NCI-H82 treated with DMSO at 0.1 percent for 48 hours (cell line): ENCODE measurements around the gene MCTP1.
"Not testable (repeated sequence)": the region's sequence is repeated elsewhere in the genome, so short reads cannot be mapped to it uniquely, and the experiment has no call there.

Source experiments
- DNase-seq: peaks from one replicate; lab custom pipeline; 2025; ENCODE audit not compliant: unreplicated experiment; lab: John Stamatoyannopoulos, UW

Gene MCTP1

DNA sequence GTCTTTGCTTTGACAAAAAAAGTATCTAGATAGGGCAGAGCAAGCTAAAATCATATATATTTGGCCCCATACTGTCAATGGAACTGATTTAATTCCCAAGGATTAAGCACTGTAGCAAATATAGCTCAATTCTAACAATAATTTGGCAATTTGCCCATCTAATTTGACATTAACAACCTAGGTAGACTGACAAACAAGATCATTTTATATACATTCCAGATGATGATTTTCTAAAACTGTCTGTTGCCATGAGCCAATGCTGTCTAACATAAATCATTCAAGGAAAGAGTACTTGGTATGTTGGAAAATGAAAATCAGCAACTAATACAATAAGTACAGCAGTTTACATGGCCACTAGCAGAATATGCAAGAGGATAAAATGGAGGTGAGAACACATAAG is 32.1 kb downstream of the MCTP1 start:
- DNase-seq: no peak

DNA sequence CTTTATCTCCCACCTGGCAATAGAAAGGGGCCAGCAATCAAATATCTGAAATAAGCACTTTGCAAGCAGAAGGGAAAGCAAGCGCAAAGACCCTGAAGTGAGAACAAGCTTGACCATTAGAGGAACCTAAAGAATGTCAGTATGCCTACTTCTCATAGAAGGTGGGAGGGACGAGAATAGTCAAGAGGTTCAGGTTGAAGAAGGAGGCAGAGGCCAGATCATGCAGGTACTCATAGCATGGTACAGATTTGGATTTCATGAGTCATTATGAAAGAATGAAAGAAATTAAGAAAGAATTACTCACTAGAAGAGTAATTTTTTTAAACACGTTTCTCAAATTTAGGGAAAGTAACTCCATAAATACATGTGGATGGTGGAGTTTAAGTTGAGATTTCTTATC is 33.7 kb downstream of the MCTP1 start:
- DNase-seq: no peak

DNA sequence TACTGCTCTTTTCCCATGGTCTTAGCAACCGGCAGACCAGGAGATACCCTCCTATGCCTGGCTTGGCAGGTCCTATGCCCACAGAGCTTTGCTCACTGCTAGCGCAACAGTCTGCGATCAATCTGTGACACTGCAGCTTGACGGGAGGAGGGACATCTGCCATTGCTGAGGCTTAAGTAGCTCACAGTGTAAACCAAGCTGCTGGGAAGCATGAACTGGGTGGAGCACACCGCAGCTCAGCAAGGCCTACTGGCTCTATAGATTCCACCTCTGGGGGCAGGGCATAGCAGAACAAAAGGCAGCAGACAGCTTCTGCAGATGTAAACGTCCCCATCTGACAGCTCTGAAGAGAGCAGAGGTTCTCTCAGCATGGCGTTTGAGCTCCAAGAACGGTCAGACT is 40.4 kb downstream of the MCTP1 start:
- peak; percentile 18 for DNase-seq

DNA sequence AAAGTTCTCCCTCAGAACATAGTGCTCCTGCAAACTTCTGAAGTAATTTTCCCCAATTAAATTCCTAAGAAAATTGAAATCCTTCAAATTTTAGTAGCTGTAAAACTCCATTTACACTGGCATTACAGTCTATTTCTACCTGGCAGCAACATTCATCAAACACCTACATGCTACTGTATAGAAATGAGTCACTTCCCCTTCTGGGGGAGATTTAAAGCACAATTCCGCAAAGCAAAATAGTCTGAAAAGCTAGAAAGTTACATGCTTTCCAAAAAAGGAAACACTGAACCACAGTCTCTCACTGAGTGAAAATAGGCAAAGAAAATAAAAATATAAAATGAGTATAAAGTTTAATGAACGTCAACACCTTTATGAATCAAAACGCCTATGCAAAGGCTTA is 43.3 kb downstream of the MCTP1 start:
- no peak for DNase-seq

DNA sequence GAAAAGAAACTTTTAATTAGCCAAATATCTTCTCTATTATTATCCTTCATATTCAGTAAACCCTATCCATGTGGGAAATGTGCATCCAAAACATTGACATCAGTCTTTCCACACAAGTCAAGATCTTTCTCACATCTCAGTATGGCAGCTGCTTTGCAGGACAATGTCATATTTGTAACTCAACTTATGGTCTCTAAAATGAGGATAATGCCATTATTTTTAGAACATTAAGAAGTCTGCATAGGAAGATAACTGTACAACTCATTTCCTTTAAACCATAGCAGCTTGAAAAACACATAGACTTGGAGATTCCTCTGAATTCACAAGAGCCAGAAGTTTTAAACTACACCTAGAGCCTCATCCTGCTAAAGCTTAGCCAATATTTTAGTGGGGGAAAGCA is 43.7 kb downstream of the MCTP1 start:
- no peak for DNase-seq

DNA sequence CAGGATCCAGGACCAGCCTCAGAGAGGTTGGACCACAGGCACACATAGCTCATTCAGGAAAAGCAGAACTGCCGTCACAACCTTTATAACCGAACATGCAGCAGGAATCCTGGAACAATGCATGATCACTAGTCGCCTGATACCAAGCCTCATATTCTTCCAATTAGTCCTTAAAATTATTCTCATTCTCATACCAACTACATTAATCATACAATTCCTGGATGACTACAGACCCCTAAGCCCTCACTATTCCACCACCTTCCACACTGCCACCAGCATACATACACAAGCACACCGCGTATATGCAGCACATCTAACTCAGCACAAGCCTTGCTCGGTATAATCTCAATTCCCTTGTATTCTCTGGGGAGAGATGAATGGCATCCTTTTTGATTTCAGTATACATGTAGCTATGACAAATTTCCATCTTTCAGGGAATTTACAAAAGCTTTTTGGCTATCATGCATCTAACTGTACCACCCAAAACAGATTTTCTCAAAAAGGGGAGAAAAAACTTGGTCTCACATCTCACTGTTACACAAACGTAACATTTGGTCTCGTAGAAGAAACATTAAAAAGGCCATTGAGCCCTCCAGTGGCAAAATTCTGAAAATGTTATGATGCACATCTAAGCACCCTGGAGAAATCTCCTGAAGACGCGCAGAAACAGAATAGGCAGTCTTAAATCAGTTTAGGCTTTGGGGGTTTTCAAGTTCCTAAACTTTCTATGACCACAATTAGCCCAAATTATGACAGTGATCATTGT is 46.2 kb downstream of the MCTP1 start:
- DNase-seq: no peak

DNA sequence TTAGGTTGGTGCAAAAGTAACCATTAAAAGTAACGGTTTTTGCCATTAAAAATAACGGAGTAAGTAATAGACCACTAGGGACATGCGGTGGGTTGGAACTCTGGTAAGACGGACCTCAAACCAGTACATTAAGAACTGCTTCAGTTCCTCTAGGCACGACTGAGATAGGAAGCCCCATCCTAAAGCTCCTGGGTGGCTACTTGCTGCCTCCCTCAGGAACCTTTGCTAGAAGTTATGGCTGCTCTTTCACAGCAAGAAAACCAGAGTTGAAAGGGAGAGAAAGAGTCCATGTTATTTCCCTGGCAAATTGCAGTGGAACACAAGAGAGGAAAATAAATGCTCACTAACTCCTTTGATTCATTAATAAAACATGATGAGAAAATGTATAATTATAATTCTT is 47.6 kb downstream of the MCTP1 start:
- DNase-seq: no peak

DNA sequence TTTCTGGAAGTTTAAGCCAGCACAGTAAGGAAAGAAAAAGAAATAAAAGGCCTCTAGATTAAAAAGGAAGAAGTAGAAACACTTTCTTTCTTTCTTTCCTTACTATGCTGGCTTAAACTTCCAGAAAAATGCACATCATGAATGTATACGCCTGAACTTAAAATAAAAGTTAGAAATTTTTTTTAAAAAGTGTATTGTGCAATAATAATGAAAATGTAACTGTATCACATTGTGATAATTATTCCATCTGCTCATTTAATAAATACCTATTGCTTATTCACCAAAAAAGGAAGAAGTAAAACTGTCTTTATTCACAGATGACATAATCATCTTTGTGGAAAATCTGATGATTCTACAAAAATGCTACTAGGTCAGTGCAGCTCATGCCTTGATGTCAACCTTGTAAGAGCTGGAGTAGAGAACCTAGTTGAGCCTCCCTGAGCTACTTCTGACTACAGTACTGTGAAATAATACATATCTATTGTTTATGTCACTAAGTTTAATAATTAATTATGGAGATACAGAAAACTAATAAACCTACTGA is 49.4 kb downstream of the MCTP1 start:
- DNase-seq: no peak

DNA sequence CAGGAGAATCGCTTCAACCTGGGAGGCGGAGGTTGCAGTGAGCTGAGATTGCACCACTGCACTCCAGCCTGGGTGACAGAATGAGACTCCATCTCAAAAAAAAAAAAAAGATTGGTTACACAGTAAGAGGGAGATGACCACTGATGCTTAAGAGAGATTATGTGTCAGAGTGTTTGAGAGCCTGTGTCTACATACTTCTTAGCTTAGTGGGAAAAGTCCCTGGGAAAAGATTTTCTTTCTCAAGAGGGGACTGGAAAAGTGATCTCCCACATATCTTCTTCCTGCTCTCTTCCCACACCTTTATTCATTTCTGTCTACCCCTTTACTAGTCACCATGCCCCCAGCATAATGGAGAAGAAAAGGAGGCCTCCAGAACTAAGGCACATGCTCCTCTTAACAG is 55.2 kb downstream of the MCTP1 start:
- no peak for DNase-seq

DNA sequence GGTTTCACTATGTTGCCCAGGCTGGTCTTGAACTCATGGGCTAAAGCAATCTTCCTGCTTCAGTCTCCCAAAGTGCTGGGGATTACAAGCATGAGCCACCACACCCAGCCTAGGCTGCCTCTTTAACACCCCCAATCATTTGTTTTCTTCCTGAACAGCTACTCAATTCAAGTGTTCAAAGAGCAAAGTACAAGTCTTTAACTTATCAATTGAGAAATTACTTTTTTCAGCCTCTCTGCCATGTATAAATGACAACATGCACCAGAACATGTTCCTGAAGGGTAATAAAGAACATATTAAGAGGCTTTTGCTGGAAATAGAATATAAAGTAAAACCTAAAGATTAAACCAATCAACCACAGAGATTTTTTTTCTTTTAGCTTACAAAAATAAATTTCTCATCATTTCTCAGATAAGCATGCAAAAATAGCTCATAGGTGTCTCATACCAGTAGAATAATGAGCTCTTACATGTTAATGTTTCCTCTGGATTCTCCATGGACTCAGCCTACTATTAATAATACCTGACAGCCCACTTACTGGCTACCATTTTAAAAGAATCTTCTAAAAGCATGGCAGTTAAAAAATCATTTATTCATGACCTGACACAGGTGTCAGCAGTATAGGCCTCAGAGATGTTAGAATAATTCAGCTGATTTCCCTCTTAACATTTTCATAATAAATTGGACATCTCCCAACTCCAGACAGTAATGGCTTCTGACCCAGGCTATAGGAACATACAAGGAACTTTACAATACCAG is 60.0 kb downstream of the MCTP1 start:
- no peak for DNase-seq

DNA sequence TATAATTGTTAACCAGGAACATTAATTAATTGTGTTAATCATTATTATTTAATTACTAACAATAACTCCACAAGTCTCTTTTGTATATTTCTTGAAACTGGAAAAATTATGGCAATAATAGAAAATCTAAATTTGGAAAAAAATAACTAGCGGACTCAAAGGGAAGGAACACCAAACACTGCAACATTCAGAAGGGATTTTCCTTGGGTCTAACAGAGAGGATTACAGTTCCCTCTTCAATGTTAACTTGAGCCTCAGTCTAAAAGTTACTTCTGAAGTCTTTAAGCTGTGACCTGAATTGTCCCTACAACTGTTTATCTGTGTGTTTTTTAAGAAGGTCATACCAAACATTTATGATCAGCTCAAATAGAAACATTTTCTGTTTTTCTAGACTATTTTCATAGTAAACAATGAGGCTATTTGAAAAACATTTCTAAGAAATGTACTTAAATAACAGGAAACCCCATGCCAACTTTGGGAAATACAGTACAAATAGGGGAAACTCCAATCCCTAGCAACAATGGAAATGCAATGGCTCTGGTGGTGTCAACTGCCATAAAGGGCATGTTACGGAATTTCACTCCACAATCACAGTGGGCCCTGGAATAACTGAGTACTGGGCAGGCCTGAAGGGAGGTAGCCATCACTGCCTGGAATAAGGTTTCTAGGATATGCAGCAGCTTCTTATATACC is 61.2 kb downstream of the MCTP1 start:
- DNase-seq: no peak

DNA sequence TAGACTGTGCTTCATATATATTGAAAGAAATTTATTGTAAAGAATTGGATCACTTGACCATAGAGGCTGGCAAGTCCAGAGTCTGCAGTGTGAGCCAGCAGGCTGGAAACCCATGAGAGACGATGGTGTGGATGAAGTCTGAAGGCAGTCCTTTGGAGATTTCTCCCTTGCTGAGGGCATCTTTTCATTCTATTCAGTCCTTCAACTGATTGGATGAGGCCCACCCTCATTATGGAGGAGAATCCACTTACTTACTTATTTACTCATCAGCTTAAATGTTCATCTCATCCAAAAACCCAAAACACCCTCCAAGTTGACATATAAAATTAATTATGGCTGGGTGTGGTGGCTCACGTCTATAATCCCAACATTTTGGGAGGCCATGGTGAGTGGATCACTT is 62.1 kb downstream of the MCTP1 start:
- no peak for DNase-seq

DNA sequence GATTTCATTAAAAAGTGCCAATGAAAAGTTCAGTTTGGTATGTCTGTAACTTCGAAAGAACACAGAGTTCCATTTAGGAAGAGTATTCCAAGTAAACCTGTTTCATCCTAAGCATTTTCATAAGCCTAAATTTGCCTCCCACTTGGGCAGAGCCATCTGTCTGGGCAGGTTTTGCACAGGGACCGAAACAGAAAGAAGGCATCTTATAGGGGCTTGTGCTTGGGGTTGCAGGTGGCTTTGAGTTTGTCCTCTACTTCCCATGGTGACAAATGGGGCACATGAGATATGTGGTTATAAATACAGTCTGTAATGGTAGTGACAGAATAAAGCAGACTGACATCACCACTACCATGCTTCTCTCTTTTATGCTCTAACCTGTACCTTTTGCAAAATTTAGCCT is 63.7 kb downstream of the MCTP1 start:
- no peak for DNase-seq

DNA sequence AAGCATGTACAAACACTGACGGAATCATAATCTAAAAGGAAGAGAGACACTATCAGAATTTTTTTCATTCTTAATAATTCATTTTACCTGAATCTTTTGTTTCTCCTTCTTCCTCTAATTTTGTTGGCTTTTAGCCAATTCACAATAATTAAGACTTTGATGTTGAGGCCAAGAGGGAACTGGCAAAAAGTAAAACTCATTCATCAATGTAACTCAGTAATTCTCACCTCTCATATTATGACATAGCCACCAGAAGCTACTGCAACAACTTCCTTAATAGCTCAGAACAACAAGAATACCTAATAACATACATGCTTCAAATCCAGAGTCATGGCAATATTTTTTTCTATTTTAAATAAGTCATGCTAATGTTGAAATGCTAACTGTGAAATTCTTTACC is 64.5 kb downstream of the MCTP1 start:
- no peak for DNase-seq

DNA sequence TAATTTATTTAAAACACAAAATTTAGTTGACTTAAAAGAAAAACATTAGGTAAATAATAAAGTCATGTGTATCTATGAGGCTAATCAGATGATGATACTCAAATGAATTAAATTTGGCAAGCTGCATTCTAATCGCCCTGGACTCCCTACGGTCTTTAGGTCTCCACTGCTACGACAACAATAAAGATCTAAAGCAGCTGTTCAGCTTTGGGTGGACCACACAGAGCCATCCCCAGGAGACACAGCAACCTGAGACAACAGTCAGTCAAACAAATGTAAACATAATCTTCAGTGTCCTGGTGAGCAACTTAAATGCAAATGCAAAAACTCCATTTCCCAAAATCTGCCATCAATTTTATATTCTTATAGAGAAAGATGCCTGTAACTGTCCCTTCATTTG is 65.5 kb downstream of the MCTP1 start:
- no peak for DNase-seq

DNA sequence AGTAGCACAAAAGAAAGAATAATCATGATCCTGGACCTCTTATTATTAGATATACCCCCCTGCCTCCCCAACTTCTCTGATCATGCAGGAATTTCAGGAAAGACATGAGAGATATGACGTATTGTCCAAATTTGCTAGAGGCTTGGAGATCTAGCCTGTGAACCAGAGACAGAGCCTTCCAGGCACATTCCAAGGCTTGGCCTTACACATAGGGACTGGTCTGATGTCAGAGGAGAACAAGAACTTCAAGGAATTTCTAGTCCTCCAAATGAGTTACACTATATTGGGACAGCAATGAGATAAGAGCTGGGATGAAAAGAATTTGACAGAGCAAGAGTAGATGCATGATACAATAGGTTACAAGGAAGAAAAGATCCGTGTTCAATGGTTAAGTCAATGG is 67.0 kb downstream of the MCTP1 start:
- no peak for DNase-seq

DNA sequence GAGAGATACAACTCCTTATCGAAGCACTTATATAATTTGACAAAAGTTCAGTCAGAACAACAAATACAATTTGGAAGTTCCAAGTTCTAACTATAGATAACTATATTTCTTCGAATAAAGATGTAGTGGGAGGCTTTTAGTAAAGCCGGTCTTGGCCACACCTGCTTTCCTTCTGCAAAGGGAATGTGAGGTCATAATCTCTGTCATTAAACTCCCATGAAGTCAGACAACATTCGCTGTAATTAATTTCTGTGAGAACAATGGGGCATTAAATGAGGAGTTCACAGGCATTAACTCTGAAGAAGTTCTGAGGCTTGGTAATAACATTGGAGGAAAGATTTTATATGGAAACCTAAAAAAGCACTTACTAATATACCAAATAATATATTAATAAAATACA is 67.5 kb downstream of the MCTP1 start:
- DNase-seq: no peak

DNA sequence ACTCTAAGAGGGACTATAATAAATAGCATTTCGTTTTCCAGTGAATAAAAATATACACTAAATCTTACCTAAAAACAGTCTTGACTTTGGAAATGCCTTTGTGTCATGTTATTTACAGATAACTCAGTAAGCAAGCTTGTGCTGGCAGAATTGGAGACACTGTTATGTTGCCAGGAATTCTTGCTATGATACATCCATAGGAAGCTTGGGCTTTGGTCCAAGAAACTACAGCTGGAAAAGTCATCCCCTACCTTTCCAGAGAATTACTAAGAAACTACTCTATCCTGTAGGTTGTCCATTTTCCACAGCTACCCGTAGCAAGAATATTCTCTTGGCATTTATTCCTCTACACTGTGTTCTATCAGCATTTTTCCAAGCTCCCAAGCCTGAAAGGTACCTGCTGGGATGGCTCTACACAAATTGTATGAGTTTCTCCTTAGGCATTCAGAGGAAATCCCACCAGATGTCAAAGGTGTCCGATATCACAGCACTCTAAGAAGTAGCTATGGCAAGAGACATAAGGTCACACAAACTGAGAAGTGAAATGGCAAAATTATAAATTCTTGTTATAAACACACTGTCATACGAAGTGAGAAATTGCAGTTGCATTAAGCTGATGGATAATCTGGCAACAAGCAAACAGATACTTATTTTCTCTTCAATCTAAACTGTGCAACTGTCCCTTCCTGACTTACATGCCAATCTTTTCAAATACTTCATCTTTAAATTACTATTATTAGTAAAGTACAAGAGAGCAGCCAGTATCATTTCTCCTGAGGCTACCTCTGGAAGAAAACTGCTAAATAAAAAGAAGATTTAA is 68.5 kb downstream of the MCTP1 start:
- DNase-seq: no peak

DNA sequence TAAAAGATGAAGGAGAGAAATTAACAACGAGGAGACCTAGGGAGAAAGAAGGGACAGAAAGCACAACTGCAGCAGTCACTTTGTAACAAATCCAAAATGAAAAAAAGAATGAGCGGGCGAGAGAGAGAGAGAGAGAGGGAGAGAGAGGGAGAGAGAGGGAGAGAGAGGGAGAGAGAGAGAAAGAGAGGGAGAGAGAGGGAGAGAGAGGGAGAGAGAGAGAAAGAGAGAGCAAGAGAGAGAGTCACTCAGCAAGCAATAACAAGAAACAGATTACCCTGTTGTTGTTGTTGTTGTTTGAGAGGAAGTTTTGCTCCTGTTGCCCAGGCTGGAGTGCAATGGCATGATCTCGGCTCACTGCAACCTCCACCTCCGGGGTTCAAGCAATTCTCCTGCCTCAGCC is 77.1 kb downstream of the MCTP1 start:
- not testable (repeated sequence) for DNase-seq

DNA sequence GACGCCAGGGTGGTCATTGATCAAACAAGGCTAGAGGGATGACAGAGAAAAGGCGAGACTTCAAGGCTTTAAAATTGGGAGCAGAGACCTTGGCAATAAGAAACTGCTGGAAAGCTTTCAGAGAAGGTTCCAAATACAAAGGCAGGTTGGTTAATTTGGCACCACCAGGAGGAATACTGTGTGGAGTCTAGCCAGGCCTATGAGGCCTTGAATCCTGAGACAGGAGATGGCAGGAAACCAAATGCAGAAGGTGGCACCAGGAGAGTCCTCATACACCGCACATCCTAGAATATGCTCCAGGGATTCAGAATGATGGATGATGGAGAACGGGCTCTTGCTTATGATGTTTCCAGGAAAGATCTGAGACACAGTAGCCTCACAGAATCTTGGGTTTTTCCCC is 90.0 kb downstream of the MCTP1 start:
- no peak for DNase-seq

DNA sequence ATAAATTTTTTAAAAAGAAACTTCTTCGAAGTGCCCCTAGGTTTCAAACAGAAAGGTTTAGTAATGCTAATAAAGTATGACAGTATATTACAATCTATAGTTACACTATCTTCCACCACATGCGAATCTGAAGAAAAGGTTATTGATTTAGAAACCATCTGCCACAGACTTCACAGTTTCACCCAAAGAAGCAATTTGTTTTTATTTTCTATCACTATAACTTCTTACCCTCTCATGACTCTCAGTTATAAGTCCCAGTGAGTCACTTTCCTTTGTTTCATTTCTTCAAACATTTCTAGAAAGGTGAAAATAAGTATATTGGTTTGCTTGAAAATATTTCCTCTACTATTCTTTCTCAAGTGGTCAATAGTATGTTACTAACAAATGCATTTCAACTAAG is 93.6 kb downstream of the MCTP1 start:
- DNase-seq: no peak
